K562 (cell line): ENCODE results near the gene CACNB1. TPM values are rescaled to one million over a fixed set of nuclear protein-coding genes. Genes with fewer than 3 reads are reported as not detected.

ENCODE experiments used
- ATAC-seq: fragments of 200-7000 bp; cut with Tn5 transposase; 3 replicates; pipeline ENCODE4 v1.9.1; 2020; ENCODE audit warnings: moderate library complexity
- BruUV-seq: library from RNA; stranded (reverse); fragments of 400-500 nt; replicated peaks from 2 replicates; lab custom pipeline; 2021; lab: Mats Ljungman, UMichigan
- CTCF ChIA-PET: fragments of 300-600 bp; formaldehyde crosslinking; extraction: SDS; loops from one replicate; lab custom pipeline; 2021; ENCODE audit warnings: low intra/inter-chr PET ratio; lab: Yijun Ruan, JAX
- POLR2A ChIA-PET: fragments of 300-600, 350-650 bp; sonication (Branson Sonifier 250); formaldehyde crosslinking; extraction: SDS; loops from one replicate; lab custom pipeline; 2021; ENCODE audit warnings: antibody characterized with exemption, inconsistent platforms; lab: Yijun Ruan, JAX
- DNase-seq, 4 experiments: peaks; one replicate each; pipeline versions ENCODE4 v3.0.0 to v3.0.0-alpha.2; 2011 to 2018; ENCODE audit warnings: low spot score in 3 of 4, mixed read lengths in 3 of 4; ENCODE audit errors: extremely low read depth in 1 of 4
- FAIRE-seq: peaks from 2 replicates; lab custom pipeline; 2011; peaks lifted over from hg19 to GRCh38; lab: Jason Lieb, UNC
- H2AFZ ChIP-seq: 2 replicates; pipeline ENCODE4 v1.6.0; 2011; ENCODE audit warnings: low read depth, low read length, control low read depth, inconsistent platforms
- H3K27ac ChIP-seq: fragments of 200-600 bp; 3 replicates; pipeline ENCODE4 v1.8.0; 2011; ENCODE audit warnings: low read depth, mild to moderate bottlenecking, control low read depth, inconsistent platforms, low read length, moderate library complexity, mixed read lengths; ENCODE audit errors: extremely low read depth
- H3K27me3 ChIP-seq, 2 experiments: fragments of 300-600 bp in 1 of 2; 2 replicates in 1 of 2; 3 replicates in 1 of 2; pipeline versions ENCODE4 v1.6.0 to v1.8.0; 2011; ENCODE audit warnings: inconsistent platforms in 2 of 2, low read length in 2 of 2, mild to moderate bottlenecking in 1 of 2, mixed read lengths in 1 of 2, moderate library complexity in 1 of 2; ENCODE audit not compliant: control insufficient read depth in 2 of 2, insufficient read depth in 2 of 2
- H3K36me3 ChIP-seq: fragments of 300-600 bp; 3 replicates; pipeline ENCODE4 v1.8.0; 2011; ENCODE audit warnings: mild to moderate bottlenecking, low read length, inconsistent platforms; ENCODE audit not compliant: control insufficient read depth, insufficient read depth
- H3K4me1 ChIP-seq, 2 experiments: fragments of 200-600 bp in 1 of 2; replicated peaks in 1 of 2; 2 replicates in 1 of 2; 3 replicates in 1 of 2; pipeline versions ENCODE4 v1.5.1 to v1.8.0; 2011; ENCODE audit warnings: inconsistent platforms in 2 of 2, low read length in 2 of 2, mild to moderate bottlenecking in 1 of 2, mixed read lengths in 1 of 2, moderate library complexity in 1 of 2; ENCODE audit not compliant: control insufficient read depth in 2 of 2, insufficient read depth in 2 of 2
- H3K4me2 ChIP-seq: 2 replicates; pipeline ENCODE4 v1.6.1; 2011; ENCODE audit warnings: low read length, control low read depth, inconsistent platforms, mixed read lengths; ENCODE audit not compliant: insufficient read depth
- H3K4me3 ChIP-seq: fragments of 200-600 bp; sonication (generic), shearing (Covaris generic); 2 replicates; pipeline ENCODE4 v1.5.1; 2016; ENCODE audit warnings: control low read depth, inconsistent platforms
- H3K79me2 ChIP-seq: fragments of 200-600 bp; 3 replicates; pipeline ENCODE4 v1.8.0; 2011; ENCODE audit warnings: low read length, inconsistent platforms; ENCODE audit not compliant: control insufficient read depth, insufficient read depth
- H3K9ac ChIP-seq, 2 experiments: 2 replicates each; pipeline versions ENCODE4 v1.6.0 to v1.6.1; 2011; ENCODE audit warnings: low read depth in 2 of 2, low read length in 2 of 2, control low read depth in 1 of 2, inconsistent platforms in 1 of 2, mild to moderate bottlenecking in 1 of 2, mixed read lengths in 1 of 2; ENCODE audit not compliant: insufficient read depth in 1 of 2
- H3K9me1 ChIP-seq: one replicate; pipeline ENCODE4 v1.6.0; 2011; ENCODE audit warnings: inconsistent platforms, mild to moderate bottlenecking, low read length, moderate library complexity; ENCODE audit not compliant: control insufficient read depth, insufficient read depth
- H3K9me3 ChIP-seq: replicated peaks from 2 replicates; pipeline ENCODE4 v1.5.1; 2011; ENCODE audit warnings: low read depth, low read length, inconsistent platforms; ENCODE audit not compliant: control insufficient read depth, insufficient read depth
- H4K20me1 ChIP-seq: replicated peaks from 2 replicates; pipeline ENCODE4 v1.6.1; 2011; ENCODE audit warnings: low read length, inconsistent platforms, mixed read lengths; ENCODE audit not compliant: control insufficient read depth, insufficient read depth
- EGR1 ChIP-seq: fragments of 450-650 bp; conservative IDR thresholded peaks from 2 replicates; pipeline ENCODE4 v1.6.1; 2017; ENCODE audit warnings: mild to moderate bottlenecking
- SETDB1 ChIP-seq: IDR thresholded peaks from one replicate; pipeline ENCODE4 v1.6.1; 2012; ENCODE audit warnings: low read length, control low read depth, inconsistent platforms
- ZBTB7A ChIP-seq: IDR thresholded peaks from 2 replicates; pipeline ENCODE4 v1.6.1; 2011; ENCODE audit warnings: low read depth, mild to moderate bottlenecking, low read length, moderate library complexity, borderline replicate concordance; ENCODE audit not compliant: control insufficient read depth
- ZHX1 ChIP-seq: fragments of 150-350 bp; conservative IDR thresholded peaks from 2 replicates; pipeline ENCODE4 v1.6.1; 2014; ENCODE audit warnings: low read length
- ZNF589 ChIP-seq: fragments of 200-800 bp; sonication (Bioruptor generic); IDR thresholded peaks from 2 replicates; pipeline ENCODE4 v1.6.1; 2016; ENCODE audit warnings: low read depth, missing genetic modification characterization, missing compliant biosample characterization
- ZNF655 ChIP-seq: fragments of 250-450 bp; sonication (Bioruptor Pico); IDR thresholded peaks from 2 replicates; pipeline ENCODE4 v1.5.0; 2021
- ZNF740 ChIP-seq, 3 experiments: fragments of 200-800 bp in 1 of 3; sonication (Bioruptor generic) in 1 of 3; sonication (generic) in 1 of 3; formaldehyde crosslinking in 1 of 3; IDR thresholded peaks; 2 replicates each; pipeline versions ENCODE4 v1.6.1 to v1.8.0; 2016 to 2022; ENCODE audit warnings: mild to moderate bottlenecking in 2 of 3, missing compliant biosample characterization in 2 of 3, missing genetic modification characterization in 2 of 3, missing genetic modification reagents in 1 of 3
- WGBS: fragments of 100-300 bp; shearing (Covaris generic); methylation state at CpG from one replicate; pipeline ENCODE4 v1.1.6; 2016; ENCODE audit warnings: low coverage, mixed read lengths; ENCODE audit not compliant: insufficient coverage; ENCODE audit errors: missing lambda C conversion rate; 5-methylcytosine and 5-hydroxymethylcytosine counted together
- in situ Hi-C: fragments of 300-500 bp; cut with MboI; formaldehyde crosslinking; loops from 4 replicates; pipeline ENCODE4 v1.15.0; 2018; ENCODE audit warnings: inconsistent platforms, mixed read lengths
- intact Hi-C: fragments of 100-400 bp; cut with micrococcal nuclease; formaldehyde crosslinking; loops from 2 replicates; pipeline ENCODE4 v1.14.2; 2022
- polyA plus RNA-seq, 8 experiments: library from polyadenylated mRNA; depleted of rRNA in 4 of 8; stranded (reverse) in 5 of 8; unstranded in 3 of 8; fragments of >200 nt; fragmentation: Nextera tagmentation in 2 of 8; fragmentation: Illumina TruSeq in 1 of 8; extraction: Ambion mirVana in 2 of 8; extraction: Trizol in 1 of 8; gene quantifications; 2 replicates each; pipeline versions ENCODE4 v1.2.1 to v1.2.3, GENCODE V29; 2011 to 2014; ENCODE audit warnings: inconsistent platforms in 1 of 8, missing spikeins in 1 of 8
- total RNA-seq, 7 experiments: library from RNA; depleted of rRNA in 6 of 7; stranded (reverse); fragments of >200 nt in 6 of 7; fragmentation: Illumina TruSeq in 2 of 7; extraction: Trizol in 2 of 7; gene quantifications; 2 replicates each; pipeline versions ENCODE4 v1.2.1 to v1.2.3, GENCODE V29; 2011 to 2021; ENCODE audit warnings: low replicate concordance in 1 of 7
- TF ChIP-seq, protein P1 (sequence below): fragments of 450-650 bp; IDR thresholded peaks from 2 replicates; pipeline ENCODE4 v1.6.1; 2016

Gene CACNB1
- total and polyA plus RNA-seq, 9 of the 15 experiments (the other 6 are each of a cell fraction or from before 2014, with no cell fraction given), result 0.08 to 7.4 (median 3.0) TPM

DNA sequence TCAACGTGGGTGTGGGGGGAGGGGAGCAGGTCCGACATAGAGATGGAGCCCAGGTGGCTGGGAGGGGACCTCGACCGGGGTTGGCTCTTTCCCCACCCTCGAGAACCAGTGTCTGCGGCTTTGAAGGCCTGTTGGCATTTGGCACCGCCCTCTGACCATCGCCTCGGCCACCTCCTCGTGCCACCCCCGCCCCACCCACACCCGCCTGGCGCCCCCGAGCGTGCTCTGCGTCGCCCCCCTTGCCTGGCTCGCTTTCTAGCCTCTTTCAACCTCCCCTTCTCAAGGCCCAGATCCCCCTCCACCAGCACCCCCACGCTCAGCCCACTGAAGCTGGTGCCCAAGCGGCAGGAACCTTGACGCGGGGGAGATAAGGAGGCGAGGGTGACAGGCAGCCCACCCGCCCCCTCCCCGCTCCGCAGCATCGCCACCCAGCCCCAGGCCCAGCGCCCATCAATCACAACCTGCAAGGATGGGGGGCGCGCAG is 619 bp downstream of the CACNB1 start:
- Histone ChIP-seq H2AFZ (peak overlapping the region; percentile 77), H3K4me2 (peak overlapping the region; percentile 78)
- FAIRE-seq, result no peak
- no TSS peak for BruUV-seq
- TF ChIP-seq ZNF589 (CRISPR knock-in tag) (no peak), ZNF740 (CRISPR knock-in tag; IDR thresholded peaks at IDR 0.05) (no peak), ZNF740 (tag; IDR thresholded peaks at IDR 0.05) (0 out of 4 replicates have a peak, but pooled peaks of 1 of the 2 experiments have one; percentile 34), ZNF655 (CRISPR knock-in tag) (no peak), EGR1 (peak; percentile 52), ZHX1 (no peak), ZBTB7A (peak; percentile 25; the same call in 1 of the 2 replicates), SETDB1 (no peak)
- TF ChIP-seq, protein P1, sequence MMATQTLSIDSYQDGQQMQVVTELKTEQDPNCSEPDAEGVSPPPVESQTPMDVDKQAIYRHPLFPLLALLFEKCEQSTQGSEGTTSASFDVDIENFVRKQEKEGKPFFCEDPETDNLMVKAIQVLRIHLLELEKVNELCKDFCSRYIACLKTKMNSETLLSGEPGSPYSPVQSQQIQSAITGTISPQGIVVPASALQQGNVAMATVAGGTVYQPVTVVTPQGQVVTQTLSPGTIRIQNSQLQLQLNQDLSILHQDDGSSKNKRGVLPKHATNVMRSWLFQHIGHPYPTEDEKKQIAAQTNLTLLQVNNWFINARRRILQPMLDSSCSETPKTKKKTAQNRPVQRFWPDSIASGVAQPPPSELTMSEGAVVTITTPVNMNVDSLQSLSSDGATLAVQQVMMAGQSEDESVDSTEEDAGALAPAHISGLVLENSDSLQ, result 0 out of 2 replicates have a peak, but pooled peaks have one; percentile 35
- TF ChIP-seq, all 486 proteins: peak for 4
- peak in 2 of 4 experiments; percentile 49 to 52 for DNase-seq
- Histone ChIP-seq H3K27me3 (no peaks in the 10 kb centered on the region), H3K36me3 (peaks cover 33% of the 10 kb centered on the region; the same call in 2 of the 3 replicates), H3K4me3 (peak overlapping the region; percentile 52), H3K9ac (peak overlapping the region; percentile 46 to 91; a peak in 3 of 4 replicates), H3K27ac (no peak overlapping the region), H3K79me2 (peaks cover 37% of the 10 kb centered on the region), H3K9me3 (no peaks in the 10 kb centered on the region), H3K9me1 (no peaks in the 10 kb centered on the region), H4K20me1 (peaks cover 3% of the 10 kb centered on the region; the same call in 1 of the 2 replicates), H3K4me1 (peaks cover 38 to 53% of the 10 kb centered on the region in 2 experiments; a peak in 4 of 5 replicates)
- WGBS, result 0% methylated on average over 1 of the region's 30 CpGs
- POLR2A ChIA-PET, result interaction anchor here (0.6 to 1.5 kb wide), 5 partner anchors 9 to 799 kb away, joined by 3 to 6 read pairs (median 3); no protein-coding TSS in a partner anchor
- CTCF ChIA-PET, result no interaction called here
- in situ Hi-C loops, result no loop called here
- no peak for ATAC-seq
- intact Hi-C loops, result no loop called here
